Right atrium auricular region (tissue), 2 donors: ENCODE measurements around the gene PSMA6. TPM values are rescaled to one million over a fixed set of nuclear protein-coding genes. Genes with fewer than 3 reads are reported as not detected.
A peak's percentile ranks its signal among the peaks of the same experiment; 100 is the strongest.

Experiments used
- DNase-seq: peaks from one replicate; pipeline ENCODE4 v3.0.0-alpha.2; 2019; ENCODE audit warnings: low spot score
- H3K27ac ChIP-seq, 2 donors: fragments of 200-600 bp; sonication (generic); 1 replicate in 1 of 2; 2 replicates in 1 of 2; pipeline ENCODE4 v1.5.1; 2016 to 2019
- H3K27me3 ChIP-seq, 2 donors: fragments of 200-600 bp; sonication (generic); one replicate each; pipeline versions ENCODE4 v1.5.1 to v1.6.0; 2017 to 2019
- H3K36me3 ChIP-seq: fragments of 200-600 bp; sonication (generic); one replicate; pipeline ENCODE4 v1.5.1; 2016
- H3K4me1 ChIP-seq, 2 donors: fragments of 200-600 bp; sonication (generic); one replicate each; pipeline versions ENCODE4 v1.5.1 to v1.6.0; 2017 to 2019
- H3K4me3 ChIP-seq, 2 donors: fragments of 200-600 bp; sonication (generic); 1 replicate in 1 of 2; 2 replicates in 1 of 2; pipeline ENCODE4 v1.5.1; 2017 to 2019; ENCODE audit warnings: mild to moderate bottlenecking in 1 of 2, moderate library complexity in 1 of 2
- H3K9me3 ChIP-seq, 2 donors: fragments of 200-600 bp; sonication (generic); one replicate each; pipeline ENCODE4 v1.5.1; 2019
- total RNA-seq, 2 donors: library from RNA; depleted of rRNA; stranded (reverse); fragments of >200 nt; gene quantifications; one replicate each; pipeline ENCODE4 v1.1.0, GENCODE V29; 2016
- TF ChIP-seq, protein P1 (sequence below), 2 donors: fragments of 200-600 bp; sonication (generic); IDR thresholded peaks; one replicate each; pipeline ENCODE4 v1.5.1; 2019; ENCODE audit warnings: antibody characterized with exemption in 2 of 2

The PSMA6 gene
- total RNA-seq, 2 donors from 2014 or later = 143 to 191 TPM

DNA sequence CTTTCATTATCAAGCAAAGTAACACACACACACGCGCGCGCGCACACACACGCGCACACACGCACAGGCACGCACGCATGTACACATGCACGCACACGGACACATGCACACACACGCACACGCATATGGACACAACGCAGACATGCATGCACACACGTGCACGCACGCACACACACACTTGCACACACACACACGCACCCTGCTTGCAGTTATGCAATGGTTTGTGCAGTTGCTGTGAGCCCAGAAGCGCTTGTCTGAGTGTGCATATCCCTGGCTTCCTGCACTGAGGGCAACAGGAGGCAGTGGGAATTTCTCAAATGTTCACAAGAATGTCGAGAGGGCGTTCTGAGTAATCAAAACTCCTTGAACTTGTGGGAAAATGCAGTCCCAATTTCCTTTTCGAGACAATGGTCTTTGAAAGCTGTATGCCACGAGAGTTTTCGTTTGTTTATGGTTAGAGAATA, 70.8 kb downstream of the PSMA6 start:
- Histone ChIP-seq H3K27me3 (no peaks in the 10 kb centered on the region), H3K4me1 (peaks cover 0 to 29% of the 10 kb centered on the region in 2 donors), H3K9me3 (no peaks in the 10 kb centered on the region), H3K36me3 (no peaks in the 10 kb centered on the region), H3K4me3 (no peak overlapping the region), H3K27ac (no peak overlapping the region)
- TF ChIP-seq, protein P1, sequence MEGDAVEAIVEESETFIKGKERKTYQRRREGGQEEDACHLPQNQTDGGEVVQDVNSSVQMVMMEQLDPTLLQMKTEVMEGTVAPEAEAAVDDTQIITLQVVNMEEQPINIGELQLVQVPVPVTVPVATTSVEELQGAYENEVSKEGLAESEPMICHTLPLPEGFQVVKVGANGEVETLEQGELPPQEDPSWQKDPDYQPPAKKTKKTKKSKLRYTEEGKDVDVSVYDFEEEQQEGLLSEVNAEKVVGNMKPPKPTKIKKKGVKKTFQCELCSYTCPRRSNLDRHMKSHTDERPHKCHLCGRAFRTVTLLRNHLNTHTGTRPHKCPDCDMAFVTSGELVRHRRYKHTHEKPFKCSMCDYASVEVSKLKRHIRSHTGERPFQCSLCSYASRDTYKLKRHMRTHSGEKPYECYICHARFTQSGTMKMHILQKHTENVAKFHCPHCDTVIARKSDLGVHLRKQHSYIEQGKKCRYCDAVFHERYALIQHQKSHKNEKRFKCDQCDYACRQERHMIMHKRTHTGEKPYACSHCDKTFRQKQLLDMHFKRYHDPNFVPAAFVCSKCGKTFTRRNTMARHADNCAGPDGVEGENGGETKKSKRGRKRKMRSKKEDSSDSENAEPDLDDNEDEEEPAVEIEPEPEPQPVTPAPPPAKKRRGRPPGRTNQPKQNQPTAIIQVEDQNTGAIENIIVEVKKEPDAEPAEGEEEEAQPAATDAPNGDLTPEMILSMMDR (IDR thresholded peaks at IDR 0.05) = no peak
- DNase-seq = no peak

GRCh38 chr14:35365130-35366055, 73.2 kb downstream of the PSMA6 start:
- Histone ChIP-seq H3K27ac (peak overlapping the region; percentile 73 to 77), H3K9me3 (no peaks in the 10 kb centered on the region), H3K4me1 (peaks cover 0 to 41% of the 10 kb centered on the region in 2 donors), H3K4me3 (no peak overlapping the region), H3K27me3 (no peaks in the 10 kb centered on the region), H3K36me3 (no peaks in the 10 kb centered on the region)
- DNase-seq = peak; percentile 94
- TF ChIP-seq, protein P1 (IDR thresholded peaks at IDR 0.05) = no peak

DNA sequence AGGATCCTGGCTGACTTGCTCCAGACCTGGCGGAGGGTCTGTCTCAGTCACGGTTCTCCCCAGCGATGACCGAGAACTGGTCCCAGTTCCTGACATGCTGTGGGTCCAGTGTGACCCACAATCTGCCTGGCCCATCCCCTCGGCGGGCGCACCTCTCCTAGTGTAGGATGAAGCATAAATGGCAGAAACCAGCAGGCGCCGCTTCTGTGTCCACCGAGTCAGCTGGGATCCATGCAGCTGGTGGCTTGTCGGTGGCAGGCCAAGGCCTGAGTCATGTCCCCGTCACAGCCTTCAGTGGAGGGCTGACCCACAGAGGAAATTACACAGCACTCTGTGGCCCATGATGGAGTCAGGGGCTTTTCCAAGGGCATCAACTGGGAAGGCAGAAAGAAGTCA, 73.9 kb downstream of the PSMA6 start:
- peaks cover 0 to 3% of the 10 kb centered on the region in 2 donors for H3K9me3 ChIP-seq
- H3K4me3 ChIP-seq = no peak overlapping the region
- no peaks in the 10 kb centered on the region for H3K36me3 ChIP-seq
- H3K27me3 ChIP-seq = no peaks in the 10 kb centered on the region
- H3K27ac ChIP-seq = peak overlapping the region; percentile 73 to 77
- TF ChIP-seq, protein P1 (IDR thresholded peaks at IDR 0.05) = no peak
- no peak for DNase-seq
- peaks cover 0 to 41% of the 10 kb centered on the region in 2 donors for H3K4me1 ChIP-seq

GRCh38 chr14:35366521-35366976, 74.4 kb downstream of the PSMA6 start:
- Histone ChIP-seq H3K27me3 (no peaks in the 10 kb centered on the region), H3K9me3 (peaks cover 0 to 6% of the 10 kb centered on the region in 2 donors), H3K4me1 (peaks cover 0 to 41% of the 10 kb centered on the region in 2 donors), H3K4me3 (no peak overlapping the region), H3K27ac (peak overlapping the region in 1 of 2 donors; percentile 15), H3K36me3 (no peaks in the 10 kb centered on the region)
- TF ChIP-seq, protein P1 (IDR thresholded peaks at IDR 0.05) = no peak
- no peak for DNase-seq

DNA sequence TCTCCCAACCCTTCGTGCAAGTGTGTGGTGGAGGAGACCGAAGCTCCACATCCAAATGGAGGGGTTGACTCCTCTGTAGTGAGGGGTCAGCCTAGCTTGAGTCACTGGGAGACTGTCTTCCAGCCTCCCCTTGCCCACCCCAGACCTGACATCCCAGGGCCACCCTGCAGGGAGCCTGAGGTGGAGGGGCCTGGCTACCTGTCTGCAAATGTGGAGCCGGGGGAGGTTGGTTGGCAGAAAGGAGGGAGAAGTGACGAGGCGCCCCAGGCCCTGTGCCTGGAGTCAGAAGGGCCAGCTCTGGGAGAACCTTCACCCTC, 74.8 kb downstream of the PSMA6 start:
- no peak overlapping the region for H3K27ac ChIP-seq
- H3K27me3 ChIP-seq = no peaks in the 10 kb centered on the region
- DNase-seq = no peak
- peaks cover 0 to 41% of the 10 kb centered on the region in 2 donors for H3K4me1 ChIP-seq
- no peaks in the 10 kb centered on the region for H3K36me3 ChIP-seq
- TF ChIP-seq, protein P1 (IDR thresholded peaks at IDR 0.05) = no peak
- H3K9me3 ChIP-seq = peaks cover 0 to 6% of the 10 kb centered on the region in 2 donors
- no peak overlapping the region for H3K4me3 ChIP-seq

Other genes with a start within 250 kb of the PSMA6 start
- gene FAM177A1, start 246.1 kb upstream of the PSMA6 start, total RNA-seq = 10 to 100 TPM; 58.1 to 61.8 TPM
- 10 to 100 TPM; 14.7 to 27.8 TPM for gene PPP2R3C, start 170.4 kb upstream of the PSMA6 start, total RNA-seq
- gene PRORP, start 169.8 kb upstream of the PSMA6 start, total RNA-seq = 10 to 100 TPM; 12.6 to 21.5 TPM
- 100 to 1,000 TPM; 237 to 302 TPM for gene NFKBIA, start 112.4 kb downstream of the PSMA6 start, total RNA-seq
- not detected for gene INSM2, start 241.8 kb downstream of the PSMA6 start, total RNA-seq